GM15510 (cell line): ENCODE data around the gene CMIP.
A peak's percentile ranks its signal among the peaks of the same experiment; 100 is the strongest.

Experiments used
- POLR2A ChIP-seq: IDR thresholded peaks from 3 replicates; pipeline ENCODE4 v1.6.1; 2011; ENCODE audit warnings: borderline replicate concordance; ENCODE audit not compliant: insufficient read length; ENCODE audit errors: extremely low read depth

The CMIP gene

GRCh38 chr16:81717662-81718189 lies 273.1 kb downstream of the CMIP start:
- TF ChIP-seq POLR2A, result no peak

GRCh38 chr16:81718637-81719036 lies 274.0 kb downstream of the CMIP start:
- TF ChIP-seq POLR2A, result no peak

- no peak for TF ChIP-seq POLR2A
These were observed 275.4 kb downstream of the CMIP start for GRCh38 chr16:81719993-81720392.

- no peak for TF ChIP-seq POLR2A
These were observed 276.6 kb downstream of the CMIP start for GRCh38 chr16:81720973-81721906.

- no peak for TF ChIP-seq POLR2A
These were observed 278.6 kb downstream of the CMIP start for GRCh38 chr16:81723098-81723723.

- no peak for TF ChIP-seq POLR2A
These were observed 283.8 kb downstream of the CMIP start for GRCh38 chr16:81728435-81728834.

GRCh38 chr16:81729451-81729850 lies 284.8 kb downstream of the CMIP start:
- TF ChIP-seq POLR2A, result no peak

- TF ChIP-seq POLR2A, result peak; percentile 14
These were observed 285.8 kb downstream of the CMIP start for GRCh38 chr16:81730090-81731051.

GRCh38 chr16:81731649-81732048 lies 287.0 kb downstream of the CMIP start:
- no peak for TF ChIP-seq POLR2A

- TF ChIP-seq POLR2A, result no peak
These were observed 288.1 kb downstream of the CMIP start for GRCh38 chr16:81732699-81733098.

- no peak for TF ChIP-seq POLR2A
These were observed 288.7 kb downstream of the CMIP start for GRCh38 chr16:81733295-81733694.

GRCh38 chr16:81734632-81735434 lies 290.2 kb downstream of the CMIP start:
- TF ChIP-seq POLR2A, result no peak

GRCh38 chr16:81737885-81738536 lies 293.4 kb downstream of the CMIP start:
- TF ChIP-seq POLR2A, result no peak
